ENCODE results near the gene ATXN7L3. TPM values are rescaled to one million over a fixed set of nuclear protein-coding genes. Genes with fewer than 3 reads are reported as not detected.
A peak's percentile ranks its signal among the peaks of the same experiment; 100 is the strongest.
"Not testable (repeated sequence)": the region's sequence is repeated elsewhere in the genome, so short reads cannot be mapped to it uniquely, and the experiment has no call there.

ATXN7L3 gene
- total RNA-seq = 61.6 TPM

GRCh38 chr17:44199553-44200477, at the start of gene ATXN7L3:
TSS of gene ATXN7L3 (minus strand) at chr17:44199884. CDS start at chr17:44198070, 1,814 bp downstream.
- peak; percentile 90 for ATAC-seq

- ATAC-seq = no peak
These were observed 48.4 kb upstream of the ATXN7L3 start for GRCh38 chr17:44247876-44248736.

- ATAC-seq = peak; percentile 35
These were observed 47.8 kb upstream of the ATXN7L3 start for GRCh38 chr17:44247440-44247841.

- no peak for ATAC-seq
These were observed 41.5 kb upstream of the ATXN7L3 start for GRCh38 chr17:44241106-44241624.

GRCh38 chr17:44237886-44238285, 38.2 kb upstream of the ATXN7L3 start:
- ATAC-seq = not testable (repeated sequence)

- ATAC-seq = no peak
These were observed 36.8 kb upstream of the ATXN7L3 start for GRCh38 chr17:44236444-44236991.

- ATAC-seq = peak; percentile 88
These were observed 35.9 kb upstream of the ATXN7L3 start for GRCh38 chr17:44235583-44235936.

- no peak for ATAC-seq
These were observed 33.9 kb upstream of the ATXN7L3 start for GRCh38 chr17:44233582-44233981.

GRCh38 chr17:44232061-44232460, 32.4 kb upstream of the ATXN7L3 start:
- no peak for ATAC-seq

GRCh38 chr17:44230140-44230539, 30.5 kb upstream of the ATXN7L3 start:
- ATAC-seq = no peak

GRCh38 chr17:44229090-44229489, 29.4 kb upstream of the ATXN7L3 start:
- no peak for ATAC-seq

GRCh38 chr17:44223541-44224071, 23.9 kb upstream of the ATXN7L3 start:
- ATAC-seq = no peak

GRCh38 chr17:44222112-44222869, 22.6 kb upstream of the ATXN7L3 start:
- ATAC-seq = no peak

GRCh38 chr17:44221862-44222111, 22.1 kb upstream of the ATXN7L3 start:
- no peak for ATAC-seq

GRCh38 chr17:44221084-44221861, 21.6 kb upstream of the ATXN7L3 start:
- peak; percentile 11 for ATAC-seq

- ATAC-seq = peak; percentile 37
These were observed 20.8 kb upstream of the ATXN7L3 start for GRCh38 chr17:44220213-44221083.

- ATAC-seq = peak; percentile 2
These were observed 20.0 kb upstream of the ATXN7L3 start, which contains the start of gene UBTF for GRCh38 chr17:44219616-44220212. TSS of gene UBTF (minus strand) at chr17:44219675. CDS start at chr17:44218229, 1,446 bp downstream.

GRCh38 chr17:44219108-44219615, 19.5 kb upstream of the ATXN7L3 start:
- peak; percentile 53 for ATAC-seq

GRCh38 chr17:44218344-44219107, 18.8 kb upstream of the ATXN7L3 start:
- ATAC-seq = peak; percentile 78
